ENCODE measurements around the gene P2RX3. TPM values are rescaled to one million over a fixed set of nuclear protein-coding genes. Genes with fewer than 3 reads are reported as not detected.

P2RX3 gene
- total RNA-seq, 4 donors from 2014 or later, result not detected

DNA sequence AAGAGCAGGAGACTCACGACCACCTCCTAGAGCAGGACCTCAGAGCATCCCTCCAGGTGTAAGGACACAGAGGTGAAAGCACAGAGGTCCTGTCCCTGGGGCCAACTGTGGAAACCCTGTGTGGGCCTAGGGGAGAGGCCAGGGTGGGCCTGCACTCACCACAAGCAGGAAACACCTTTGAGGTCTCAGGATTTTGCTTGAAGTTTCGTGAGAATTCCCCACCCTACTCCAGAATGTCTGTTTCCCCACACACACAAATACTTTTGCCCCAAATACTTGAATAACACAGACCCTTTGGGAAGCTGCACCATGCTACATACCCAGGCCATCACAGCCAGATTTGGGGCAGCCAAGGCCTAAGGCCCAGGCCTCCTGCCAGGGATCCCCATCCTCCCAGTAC lies 70.6 kb downstream of the P2RX3 start:
- WGBS, result 72% methylated on average over 2 of the region's 2 CpGs
- Histone ChIP-seq H3K27me3 (no peaks in the 10 kb centered on the region), H3K4me1 (peaks cover 22 to 29% (median 27%) of the 10 kb centered on the region in 4 donors), H3K4me3 (no peak overlapping the region), H3K27ac (replicated peaks in 1 of 4) (no peak overlapping the region), H3K9me3 (no peaks in the 10 kb centered on the region), H3K36me3 (peaks cover 27 to 82% (median 59%) of the 10 kb centered on the region in 4 donors)
- no peak for TF ChIP-seq EP300 (IDR thresholded peaks at IDR 0.05)
- no peak for TF ChIP-seq POLR2AphosphoS5 (IDR thresholded peaks at IDR 0.05)
- TF ChIP-seq POLR2A (IDR thresholded peaks at IDR 0.05; ENCODE audit: low read depth), result no peak
- TF ChIP-seq CTCF (IDR thresholded peaks at IDR 0.05), result no peak
- DNase-seq (ENCODE audit: extremely low spot score), result no peak
- intact Hi-C loops (cut with DNase I), result no loop called here

GRCh38 chr11:57409321-57410100 lies 71.4 kb downstream of the P2RX3 start:
- WGBS, result 94% methylated on average over 18 of the region's 18 CpGs
- no peak overlapping the region for H3K4me3 ChIP-seq
- peaks cover 34 to 90% (median 66%) of the 10 kb centered on the region in 4 donors for H3K36me3 ChIP-seq
- H3K9me3 ChIP-seq, result no peaks in the 10 kb centered on the region
- intact Hi-C loops (cut with DNase I), result no loop called here
- peaks cover 22 to 31% (median 28%) of the 10 kb centered on the region in 4 donors for H3K4me1 ChIP-seq
- no peak for TF ChIP-seq CTCF (IDR thresholded peaks at IDR 0.05)
- no peak for TF ChIP-seq EP300 (IDR thresholded peaks at IDR 0.05)
- no peak for TF ChIP-seq POLR2AphosphoS5 (IDR thresholded peaks at IDR 0.05)
- no peak for TF ChIP-seq POLR2A (IDR thresholded peaks at IDR 0.05; ENCODE audit: low read depth)
- no peak overlapping the region for H3K27ac ChIP-seq (replicated peaks in 1 of 4)
- no peak for DNase-seq (ENCODE audit: extremely low spot score)
- no peaks in the 10 kb centered on the region for H3K27me3 ChIP-seq

DNA sequence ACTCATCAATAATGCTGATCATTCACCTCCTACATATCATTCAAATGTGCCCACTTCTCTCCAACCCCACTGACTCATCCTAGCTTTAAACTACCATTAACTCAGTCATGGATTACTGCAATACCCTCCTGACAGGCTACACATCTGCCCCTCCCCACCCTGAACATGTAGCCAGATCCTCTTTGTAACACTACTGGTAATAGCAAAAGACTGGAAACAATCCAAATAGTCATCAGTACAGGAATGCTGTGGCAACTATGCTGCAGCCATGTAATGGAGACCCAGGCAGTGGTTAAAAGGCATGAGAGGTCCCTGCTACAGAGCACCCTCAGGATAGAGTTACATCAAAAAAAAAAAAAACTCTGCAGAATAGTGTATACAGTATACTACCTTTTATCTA lies 72.1 kb downstream of the P2RX3 start:
- intact Hi-C loops (cut with DNase I), result no loop called here

DNA sequence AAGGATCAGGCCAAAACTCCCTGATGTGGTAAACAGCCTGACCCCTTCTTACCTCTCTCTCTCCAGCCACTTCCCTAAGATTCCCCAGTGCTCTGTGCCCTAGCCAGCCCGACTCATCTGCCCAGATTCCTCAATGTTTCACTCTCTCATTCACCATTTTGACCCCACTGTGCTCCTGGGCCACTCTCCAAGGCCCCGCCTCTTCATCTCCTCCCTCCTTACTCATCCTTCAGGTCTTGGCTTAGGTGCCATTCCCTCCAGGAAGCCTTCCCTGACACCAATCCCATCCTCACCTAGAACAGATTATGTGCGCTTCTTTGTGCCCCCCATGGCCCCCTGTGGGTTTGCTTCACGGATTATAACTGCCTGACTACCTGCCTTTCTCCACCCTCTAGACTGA lies 75.5 kb downstream of the P2RX3 start:
- Histone ChIP-seq H3K27me3 (no peaks in the 10 kb centered on the region), H3K4me3 (no peak overlapping the region), H3K4me1 (peaks cover 9 to 21% (median 17%) of the 10 kb centered on the region in 4 donors), H3K27ac (replicated peaks in 1 of 4) (no peak overlapping the region), H3K9me3 (no peaks in the 10 kb centered on the region), H3K36me3 (peaks cover 46 to 98% (median 82%) of the 10 kb centered on the region in 4 donors)
- intact Hi-C loops (cut with DNase I), result loop anchor here (2.0 kb wide), 1 partner anchor 27 kb away; no protein-coding TSS in a partner anchor
- TF ChIP-seq POLR2A (IDR thresholded peaks at IDR 0.05; ENCODE audit: low read depth), result no peak
- no peak for TF ChIP-seq EP300 (IDR thresholded peaks at IDR 0.05)
- no peak for TF ChIP-seq CTCF (IDR thresholded peaks at IDR 0.05)
- no peak for TF ChIP-seq POLR2AphosphoS5 (IDR thresholded peaks at IDR 0.05)
- DNase-seq (ENCODE audit: extremely low spot score), result no peak
- 97% methylated on average over 4 of the region's 4 CpGs for WGBS

More for the DNA sequence above, 72.1 kb downstream of the P2RX3 start:
- Histone ChIP-seq H3K4me1 (peaks cover 20 to 31% (median 27%) of the 10 kb centered on the region in 4 donors), H3K36me3 (peaks cover 41 to 97% (median 74%) of the 10 kb centered on the region in 4 donors), H3K9me3 (no peaks in the 10 kb centered on the region), H3K4me3 (no peak overlapping the region), H3K27ac (replicated peaks in 1 of 4) (no peak overlapping the region), H3K27me3 (no peaks in the 10 kb centered on the region)
- DNase-seq (ENCODE audit: extremely low spot score), result no peak
- no peak for TF ChIP-seq POLR2AphosphoS5 (IDR thresholded peaks at IDR 0.05)
- TF ChIP-seq POLR2A (IDR thresholded peaks at IDR 0.05; ENCODE audit: low read depth), result no peak
- no peak for TF ChIP-seq CTCF (IDR thresholded peaks at IDR 0.05)

Data from esophagus muscularis mucosa (tissue), 4 donors.